Panc1 (cell line): Measurements from ENCODE around the gene SOX1.

Experiments used
- POLR2AphosphoS5 ChIP-seq: IDR thresholded peaks from 2 replicates; pipeline ENCODE4 v1.6.1; 2012; ENCODE audit warnings: mild to moderate bottlenecking, low read depth, low read length, moderate library complexity
- REST ChIP-seq, 2 experiments: IDR thresholded peaks; 2 replicates each; pipeline ENCODE4 v1.6.1; 2011 to 2012; ENCODE audit warnings: low read depth in 2 of 2, control low read depth in 1 of 2, low read length in 1 of 2, mild to moderate bottlenecking in 1 of 2, moderate library complexity in 1 of 2; ENCODE audit not compliant: insufficient read depth in 1 of 2
- SIN3A ChIP-seq: IDR thresholded peaks from 2 replicates; pipeline ENCODE4 v1.6.1; 2012; ENCODE audit warnings: low read depth, mild to moderate bottlenecking, low read length, moderate library complexity, borderline replicate concordance; ENCODE audit not compliant: insufficient read depth
- TCF7L2 ChIP-seq: IDR thresholded peaks from 2 replicates; pipeline ENCODE4 v1.6.1; 2011; ENCODE audit warnings: mild to moderate bottlenecking, low read depth, low read length, inconsistent platforms
- TF ChIP-seq, protein P1 (sequence below): fragments of 450-650 bp; IDR thresholded peaks from 2 replicates; pipeline ENCODE4 v1.5.1; 2017; ENCODE audit warnings: mild to moderate bottlenecking

DNA sequence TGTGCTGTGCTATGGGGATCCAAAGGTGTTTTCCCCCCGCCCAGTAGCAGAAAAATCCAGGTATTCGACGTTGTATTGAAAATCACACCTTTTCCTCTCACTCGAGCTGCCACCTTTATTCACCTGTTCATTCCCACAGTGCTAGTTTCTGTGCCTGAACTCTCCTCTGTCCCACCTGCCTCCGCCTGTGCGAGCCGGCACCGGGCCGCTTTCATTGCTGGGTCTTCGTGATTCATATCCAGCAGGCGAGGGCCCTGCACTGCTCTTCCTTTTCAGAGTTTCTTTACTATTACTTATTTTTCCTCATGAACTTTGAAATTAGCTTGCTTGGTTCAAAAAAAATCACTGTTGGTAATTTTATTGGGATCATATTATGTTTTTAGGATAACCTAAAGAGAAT, 42.4 kb upstream of the SOX1 start:
- TF ChIP-seq REST (IDR thresholded peaks at IDR 0.05; ENCODE audit: insufficient read depth in 1 of 2, low read depth in 2 of 2, low read length in 1 of 2), result no peak
- TF ChIP-seq, protein P1, sequence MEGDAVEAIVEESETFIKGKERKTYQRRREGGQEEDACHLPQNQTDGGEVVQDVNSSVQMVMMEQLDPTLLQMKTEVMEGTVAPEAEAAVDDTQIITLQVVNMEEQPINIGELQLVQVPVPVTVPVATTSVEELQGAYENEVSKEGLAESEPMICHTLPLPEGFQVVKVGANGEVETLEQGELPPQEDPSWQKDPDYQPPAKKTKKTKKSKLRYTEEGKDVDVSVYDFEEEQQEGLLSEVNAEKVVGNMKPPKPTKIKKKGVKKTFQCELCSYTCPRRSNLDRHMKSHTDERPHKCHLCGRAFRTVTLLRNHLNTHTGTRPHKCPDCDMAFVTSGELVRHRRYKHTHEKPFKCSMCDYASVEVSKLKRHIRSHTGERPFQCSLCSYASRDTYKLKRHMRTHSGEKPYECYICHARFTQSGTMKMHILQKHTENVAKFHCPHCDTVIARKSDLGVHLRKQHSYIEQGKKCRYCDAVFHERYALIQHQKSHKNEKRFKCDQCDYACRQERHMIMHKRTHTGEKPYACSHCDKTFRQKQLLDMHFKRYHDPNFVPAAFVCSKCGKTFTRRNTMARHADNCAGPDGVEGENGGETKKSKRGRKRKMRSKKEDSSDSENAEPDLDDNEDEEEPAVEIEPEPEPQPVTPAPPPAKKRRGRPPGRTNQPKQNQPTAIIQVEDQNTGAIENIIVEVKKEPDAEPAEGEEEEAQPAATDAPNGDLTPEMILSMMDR, result no peak
- no peak for TF ChIP-seq TCF7L2
- no peak for TF ChIP-seq POLR2AphosphoS5
- no peak for TF ChIP-seq SIN3A
